ENCODE results near the gene MARCOL.
"Not testable (repeated sequence)": the region's sequence is repeated elsewhere in the genome, so short reads cannot be mapped to it uniquely, and the experiment has no call there.

MARCOL gene

DNA sequence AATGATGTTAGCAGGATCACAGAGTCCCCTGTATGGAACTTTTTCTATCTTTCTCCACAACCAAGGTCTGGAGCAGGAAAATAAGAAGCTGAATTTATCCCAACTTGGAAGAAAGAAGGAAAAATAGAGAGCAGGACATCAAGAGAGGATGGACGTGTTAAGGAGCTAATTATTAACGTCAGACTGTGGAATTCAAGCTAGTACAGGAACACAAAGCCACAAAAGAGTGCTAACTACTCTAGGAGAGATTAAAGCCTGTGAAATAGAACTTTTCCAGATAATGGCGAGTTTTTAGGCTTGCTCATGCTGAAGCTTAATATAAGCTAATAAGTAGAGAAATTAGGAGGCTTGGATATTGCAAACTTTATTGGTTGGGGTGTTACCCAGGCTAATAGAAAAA lies 29.6 kb downstream of the MARCOL start:
- no peak for DNase-seq (ENCODE audit: low read depth in 3 of 3)

DNA sequence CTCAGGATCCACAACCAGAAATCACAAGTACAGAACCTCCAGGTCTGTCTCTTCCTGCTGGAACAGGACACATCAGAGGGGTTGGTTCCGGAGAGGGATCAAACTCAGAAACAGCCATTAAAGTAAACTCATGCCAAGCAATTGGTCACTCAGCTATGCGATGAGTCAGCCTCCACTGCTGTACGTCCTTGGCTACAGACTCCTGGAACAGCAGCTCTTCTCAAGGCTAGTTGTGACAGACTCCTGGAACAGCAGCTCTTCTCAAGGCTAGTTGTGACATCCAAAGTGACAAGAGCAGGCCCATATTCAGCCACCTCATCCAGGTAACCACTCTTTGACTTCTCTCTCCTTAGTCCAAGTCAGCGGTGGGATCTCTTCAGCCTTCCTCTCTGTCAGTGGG lies 30.2 kb downstream of the MARCOL start, which contains the start of gene SPINK13:
Gene SPINK13 (plus strand): TSS at position 229 of the 400 bp plus-strand sequence. CDS start 1,279 bp downstream, outside the sequence.
- DNase-seq (ENCODE audit: low read depth in 3 of 3) = no peak

DNA sequence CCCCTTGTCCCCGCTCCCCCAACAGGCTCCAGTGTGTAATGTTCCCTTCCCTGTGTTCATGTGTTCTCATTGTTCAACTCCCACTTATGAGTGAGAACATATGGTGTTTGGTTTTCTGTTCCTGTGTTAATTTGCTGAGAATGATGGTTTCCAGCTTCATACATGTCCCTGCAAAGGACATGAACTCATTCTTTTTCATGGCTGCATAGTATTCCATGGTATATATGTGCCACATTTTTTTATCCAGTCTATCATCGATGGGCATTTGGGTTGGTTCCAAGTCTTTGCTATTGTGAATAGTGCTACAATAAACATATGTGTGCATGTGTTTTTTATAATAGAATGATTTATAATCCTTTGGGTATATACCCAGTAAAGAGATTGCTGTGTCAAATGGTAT lies 36.8 kb downstream of the MARCOL start:
- DNase-seq (ENCODE audit: low read depth in 3 of 3) = not testable (repeated sequence)

DNA sequence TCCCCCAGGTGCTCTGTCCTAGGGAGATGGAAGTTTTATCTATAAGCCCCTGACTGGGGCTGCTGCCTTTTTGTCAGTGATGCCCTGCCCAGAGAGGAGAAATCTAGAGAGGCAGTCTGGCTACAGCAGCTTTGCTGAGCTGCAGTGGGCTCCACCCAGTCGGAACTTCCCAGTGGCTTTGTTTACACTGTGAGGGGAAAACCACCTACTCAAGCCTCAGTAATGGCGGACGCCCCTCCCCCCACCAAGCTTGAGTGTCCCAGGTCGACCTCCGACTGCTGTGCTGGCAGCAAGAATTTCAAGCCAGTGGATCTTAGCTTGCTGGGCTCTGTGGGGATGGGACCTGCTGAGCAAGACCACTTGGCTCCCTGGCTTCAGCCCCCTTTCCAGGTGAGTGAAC lies 42.6 kb downstream of the MARCOL start:
- not testable (repeated sequence) for DNase-seq (ENCODE audit: low read depth in 3 of 3)

DNA sequence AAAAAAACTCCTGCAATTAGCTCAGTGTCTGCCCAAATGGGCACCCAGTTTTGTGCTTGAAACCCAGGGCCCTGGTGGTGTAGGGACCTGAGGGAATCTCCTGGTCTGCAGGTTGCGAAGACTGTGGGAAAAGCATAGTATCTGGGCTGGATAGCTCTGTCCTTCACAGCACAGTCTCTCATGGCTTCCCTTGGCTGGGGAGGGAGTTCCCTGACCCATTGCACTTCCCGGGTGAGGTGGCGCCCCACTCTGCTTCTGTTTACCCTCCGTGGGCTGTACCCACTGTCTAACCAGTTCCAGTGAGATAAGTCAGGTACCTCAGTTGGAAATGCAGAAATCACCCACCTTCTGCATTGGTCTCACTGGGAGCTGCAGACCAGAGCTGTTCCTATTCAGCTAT lies 43.0 kb downstream of the MARCOL start:
- DNase-seq (ENCODE audit: low read depth in 3 of 3) = not testable (repeated sequence)

DNA sequence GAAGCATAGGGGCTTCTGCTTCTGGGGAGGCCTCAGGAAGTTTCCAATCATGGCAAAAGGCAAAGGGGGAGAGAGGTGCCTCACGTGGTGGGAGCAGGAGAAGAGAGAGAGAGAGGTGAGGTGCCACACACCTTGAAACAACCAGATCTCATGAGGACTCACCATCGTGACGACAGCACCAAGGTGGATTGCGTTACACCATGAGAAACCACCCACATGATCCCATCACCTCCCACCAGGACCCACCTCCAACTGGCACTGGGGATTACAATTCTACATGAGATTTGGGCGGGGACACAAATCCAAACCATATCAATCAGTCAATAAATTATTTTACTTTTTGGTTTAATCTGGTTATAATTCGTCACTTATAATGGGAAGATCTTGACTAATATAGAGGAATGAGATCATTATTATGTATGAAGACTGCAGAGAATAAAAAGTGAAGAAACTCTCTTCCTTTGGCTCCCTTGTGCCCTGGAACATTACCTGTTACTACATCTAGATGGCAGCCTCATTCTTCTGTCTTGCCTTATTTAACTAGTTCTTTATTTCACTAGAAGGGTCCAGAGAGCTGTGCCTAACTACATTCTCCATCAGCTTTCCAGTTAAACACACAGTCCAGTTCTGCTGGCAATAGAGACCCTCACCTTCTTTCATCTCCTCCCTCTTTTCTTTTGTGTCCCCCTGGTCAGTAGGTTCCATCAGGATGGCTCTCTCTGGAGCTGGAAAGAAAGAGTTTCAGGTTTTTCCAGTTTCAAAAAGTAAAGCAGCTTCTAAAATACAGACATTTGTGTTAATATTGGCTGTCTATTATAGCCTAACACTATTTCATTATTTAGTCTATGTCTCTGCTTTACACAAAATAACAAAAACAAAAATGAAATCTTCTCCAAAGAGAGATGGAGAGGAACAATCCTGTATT lies 52.2 kb downstream of the MARCOL start:
- no peak for DNase-seq (ENCODE audit: low read depth in 3 of 3)

Measured in stimulated activated CD4-positive, alpha-beta T cell treated with anti-CD3 and anti-CD28 coated beads, TNF-alpha, amount 100 ng/mL, for 24 hours (primary cell).